HG03575 (cell line): ENCODE measurements around the gene SNX8.

Source experiments
- ATAC-seq: cut with Tn5 transposase; IDR thresholded peaks from one replicate; pipeline ENCODE4 v1.9.1; 2021; ENCODE audit not compliant: unreplicated experiment, insufficient number of reproducible peaks, low FRiP score; ENCODE audit errors: extremely low read depth

Gene SNX8

GRCh38 chr7:2299131-2299829 lies 15.0 kb downstream of the SNX8 start:
- ATAC-seq = no peak

GRCh38 chr7:2296832-2297231 lies 17.4 kb downstream of the SNX8 start:
- ATAC-seq = no peak

- ATAC-seq = no peak
Observed at GRCh38 chr7:2295936-2296620, 18.2 kb downstream of the SNX8 start.

- no peak for ATAC-seq
Observed at GRCh38 chr7:2290877-2291276, 23.4 kb downstream of the SNX8 start.

- ATAC-seq = no peak
Observed at GRCh38 chr7:2289621-2290020, 24.6 kb downstream of the SNX8 start.

GRCh38 chr7:2289111-2289586 lies 25.1 kb downstream of the SNX8 start:
- ATAC-seq = no peak

GRCh38 chr7:2288503-2288902 lies 25.7 kb downstream of the SNX8 start:
- ATAC-seq = no peak

GRCh38 chr7:2287745-2288144 lies 26.5 kb downstream of the SNX8 start:
- no peak for ATAC-seq

GRCh38 chr7:2283074-2283473 lies 31.2 kb downstream of the SNX8 start:
- no peak for ATAC-seq

- no peak for ATAC-seq
Observed at GRCh38 chr7:2282185-2282751, 32.0 kb downstream of the SNX8 start.

GRCh38 chr7:2281541-2281940 lies 32.7 kb downstream of the SNX8 start:
- ATAC-seq = no peak

- ATAC-seq = no peak
Observed at GRCh38 chr7:2280424-2280823, 33.8 kb downstream of the SNX8 start.

GRCh38 chr7:2279896-2280295 lies 34.3 kb downstream of the SNX8 start:
- no peak for ATAC-seq

GRCh38 chr7:2278026-2278425 lies 36.2 kb downstream of the SNX8 start:
- ATAC-seq = no peak

- no peak for ATAC-seq
Observed at GRCh38 chr7:2276107-2276506, 38.1 kb downstream of the SNX8 start.

GRCh38 chr7:2275101-2275500 lies 39.1 kb downstream of the SNX8 start:
- no peak for ATAC-seq

- ATAC-seq = no peak
Observed at GRCh38 chr7:2274666-2275065, 39.6 kb downstream of the SNX8 start.

GRCh38 chr7:2273866-2274265 lies 40.4 kb downstream of the SNX8 start:
- no peak for ATAC-seq

GRCh38 chr7:2272031-2272430 lies 42.2 kb downstream of the SNX8 start:
- no peak for ATAC-seq

GRCh38 chr7:2271273-2272026 lies 42.8 kb downstream of the SNX8 start:
- ATAC-seq = no peak
